Activated CD8-positive, alpha-beta memory T cell treated with anti-CD3 and anti-CD28 coated beads for 36 hours (primary cell): ENCODE results near the gene CARMIL3. TPM values are rescaled to one million over a fixed set of nuclear protein-coding genes. Genes with fewer than 3 reads are reported as not detected.
"Not testable (repeated sequence)": the region's sequence is repeated elsewhere in the genome, so short reads cannot be mapped to it uniquely, and the experiment has no call there.

Source experiments
- CTCF ChIA-PET: fragments of 350-600 bp; sonication (Branson Sonifier 250); formaldehyde crosslinking; loops from one replicate; lab custom pipeline; 2021; ENCODE audit warnings: antibody characterized with exemption; lab: Charles Lee
- POLR2A ChIA-PET: fragments of 350-600 bp; sonication (Branson Sonifier 250); formaldehyde crosslinking; loops from one replicate; lab custom pipeline; 2021; ENCODE audit warnings: antibody characterized with exemption; lab: Charles Lee
- total RNA-seq, 2 experiments: library from RNA; stranded (reverse); gene quantifications; one replicate each; pipeline ENCODE4 v1.2.3, GENCODE V29; 2021

The CARMIL3 gene
- total RNA-seq, 2 experiments from 2014 or later: 1.2 to 1.5 TPM

- POLR2A ChIA-PET, CTCF ChIA-PET: not testable (repeated sequence)
These were observed 14.7 kb upstream of the CARMIL3 start for GRCh38 chr14:24036963-24037657.

GRCh38 chr14:24037658-24038037, 14.2 kb upstream of the CARMIL3 start:
- ChIA-PET CTCF (no interaction called here), POLR2A (no interaction called here)

- CTCF ChIA-PET: no interaction called here
- POLR2A ChIA-PET: no interaction called here
These were observed 13.1 kb upstream of the CARMIL3 start for GRCh38 chr14:24038686-24039085.

- POLR2A ChIA-PET: no interaction called here
- CTCF ChIA-PET: interaction anchor here (1.2 kb wide), 1 partner anchor 87 kb away, joined by 3 read pairs; the partner anchor contains the start of gene DHRS4
These were observed 11.1 kb upstream of the CARMIL3 start for GRCh38 chr14:24040692-24041091.

GRCh38 chr14:24042746-24043145, 9.1 kb upstream of the CARMIL3 start:
- ChIA-PET CTCF (no interaction called here), POLR2A (no interaction called here)

GRCh38 chr14:24049002-24049401, 2.8 kb upstream of the CARMIL3 start:
- CTCF ChIA-PET, POLR2A ChIA-PET: not testable (repeated sequence)

GRCh38 chr14:24050753-24051152, 1.1 kb upstream of the CARMIL3 start:
- CTCF ChIA-PET: interaction anchor here (1.5 to 1.9 kb wide), 2 partner anchors 40 to 57 kb away, joined by 4 to 5 read pairs; no protein-coding TSS in a partner anchor
- POLR2A ChIA-PET: not testable (repeated sequence)

- CTCF ChIA-PET: interaction anchor here (1.0 to 1.9 kb wide), 4 partner anchors 19 to 57 kb away, joined by 3 to 8 read pairs (median 4); no protein-coding TSS in a partner anchor
- POLR2A ChIA-PET: interaction anchor here (1.3 to 2.4 kb wide), 2 partner anchors 31 to 44 kb away, joined by 5 to 6 read pairs; no protein-coding TSS in a partner anchor
These were observed 527 bp upstream of the CARMIL3 start for GRCh38 chr14:24051176-24051788.

GRCh38 chr14:24052656-24053547, 1.1 kb downstream of the CARMIL3 start:
- ChIA-PET POLR2A (interaction anchor here (0.9 to 2.4 kb wide), 4 partner anchors 29 to 63 kb away, joined by 3 to 6 read pairs (median 4); no protein-coding TSS in a partner anchor), CTCF (interaction anchor here (0.7 to 6.3 kb wide), 6 partner anchors 9 to 43 kb away, joined by 3 to 102 read pairs (median 3); partner anchors contain the start of gene PCK2)

- CTCF ChIA-PET: interaction anchor here (0.9 to 6.3 kb wide), 5 partner anchors 8 to 135 kb away, joined by 3 to 102 read pairs (median 4); partner anchors contain the start of genes IPO4 and PCK2
- POLR2A ChIA-PET: interaction anchor here (0.6 to 2.4 kb wide), 4 partner anchors 17 to 193 kb away, joined by 3 to 6 read pairs (median 3); no protein-coding TSS in a partner anchor
These were observed 1.9 kb downstream of the CARMIL3 start for GRCh38 chr14:24053548-24054323.

- ChIA-PET POLR2A (interaction anchor here (0.6 to 1.0 kb wide), 2 partner anchors 16 to 193 kb away, joined by 3 read pairs; no protein-coding TSS in a partner anchor), CTCF (interaction anchor here (0.9 to 6.3 kb wide), 5 partner anchors 8 to 135 kb away, joined by 3 to 102 read pairs (median 4); partner anchors contain the start of genes IPO4 and PCK2)
These were observed 2.5 kb downstream of the CARMIL3 start for GRCh38 chr14:24054324-24054641.

- CTCF ChIA-PET: interaction anchor here (0.9 to 6.3 kb wide), 4 partner anchors 27 to 134 kb away, joined by 3 to 102 read pairs (median 4); partner anchors contain the start of genes IPO4 and PCK2
- POLR2A ChIA-PET: no interaction called here
These were observed 2.8 kb downstream of the CARMIL3 start for GRCh38 chr14:24054646-24055045.

GRCh38 chr14:24055971-24056799, 4.4 kb downstream of the CARMIL3 start:
- CTCF ChIA-PET: interaction anchor here (0.7 to 6.3 kb wide), 5 partner anchors 15 to 52 kb away, joined by 3 to 102 read pairs (median 23); partner anchors contain the start of genes CPNE6 and PCK2
- POLR2A ChIA-PET: no interaction called here

- POLR2A ChIA-PET: no interaction called here
- CTCF ChIA-PET: interaction anchor here (1.0 to 6.3 kb wide), 5 partner anchors 14 to 52 kb away, joined by 4 to 102 read pairs (median 23); partner anchors contain the start of genes CPNE6 and PCK2
These were observed 5.0 kb downstream of the CARMIL3 start for GRCh38 chr14:24056800-24057184.

GRCh38 chr14:24057271-24057670, 5.5 kb downstream of the CARMIL3 start:
- CTCF ChIA-PET: interaction anchor here (1.4 to 6.3 kb wide), 7 partner anchors 12 to 104 kb away, joined by 4 to 102 read pairs (median 13); partner anchors contain the start of genes IRF9 and PCK2
- POLR2A ChIA-PET: interaction anchor here (1.5 kb wide), 1 partner anchor 52 kb away, joined by 6 read pairs; no protein-coding TSS in a partner anchor

GRCh38 chr14:24057867-24058259, 6.1 kb downstream of the CARMIL3 start:
- CTCF ChIA-PET: interaction anchor here (0.8 to 6.3 kb wide), 11 partner anchors 10 to 103 kb away, joined by 3 to 102 read pairs (median 6); partner anchors contain the start of genes CPNE6, IRF9 and PCK2
- POLR2A ChIA-PET: interaction anchor here (1.5 kb wide), 1 partner anchor 51 kb away, joined by 6 read pairs; no protein-coding TSS in a partner anchor
